Measurements from ENCODE around the gene CCNY.

Gene CCNY

DNA sequence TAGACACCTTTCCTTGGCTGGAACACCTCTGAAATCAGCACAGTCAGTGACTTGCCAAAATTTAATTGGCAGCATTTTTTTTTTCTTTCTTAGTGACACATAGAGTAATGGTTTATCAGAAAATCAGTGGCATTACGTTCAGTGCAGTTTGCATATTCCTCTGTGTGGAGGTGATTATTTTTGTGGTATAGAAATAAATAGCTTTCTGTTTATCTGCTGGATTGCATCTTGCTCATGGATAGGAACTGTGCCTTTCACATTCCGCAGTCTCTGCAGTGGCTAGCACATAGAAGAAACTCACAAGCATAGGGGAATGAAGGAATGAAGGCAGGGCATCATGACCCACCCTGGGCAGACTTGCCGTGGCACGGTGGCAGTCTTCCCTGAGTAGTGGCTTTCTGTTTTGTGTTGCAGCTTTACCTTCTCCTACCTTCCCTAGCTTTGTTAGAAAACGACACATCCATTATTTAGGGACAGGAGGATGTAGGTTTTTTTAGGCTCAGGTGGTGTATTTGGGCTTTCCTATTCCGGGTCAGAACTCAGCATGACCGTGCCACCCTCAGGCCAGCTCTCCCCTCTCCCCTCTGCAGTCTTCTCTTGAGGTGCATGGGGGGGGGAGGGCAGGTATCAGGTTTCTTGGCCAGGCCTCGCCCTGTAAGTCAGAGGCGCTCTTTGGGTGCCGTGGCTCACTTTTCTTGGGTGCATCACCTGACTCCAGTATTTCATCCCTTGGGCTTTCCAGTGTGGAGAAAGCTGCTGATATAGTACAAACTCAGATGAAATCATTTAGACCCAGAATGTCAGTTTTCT is 156.3 kb downstream of the CCNY start:
- Histone ChIP-seq H3F3A (ENCODE audit: insufficient read depth, low read length) (no peaks in the 10 kb centered on the region), H3K4me1 (ENCODE audit: low read length) (0 out of 2 replicates have a peak, but pooled peaks cover 5% of the 10 kb centered on the region), H3K9me3 (replicated peaks; ENCODE audit: insufficient read depth, low read length) (no peaks in the 10 kb centered on the region), H3K4me3 (ENCODE audit: low read length) (no peak overlapping the region), H3K4me2 (ENCODE audit: low read depth, low read length) (no peak overlapping the region), H3K36me3 (replicated peaks; ENCODE audit: insufficient read depth, low read length) (no peaks in the 10 kb centered on the region), H4K20me1 (ENCODE audit: insufficient read depth, low read length) (no peaks in the 10 kb centered on the region), H3K27me3 (replicated peaks; ENCODE audit: insufficient read depth, low read length) (no peaks in the 10 kb centered on the region), H3K27ac (ENCODE audit: low read length) (no peak overlapping the region), H3K9ac (ENCODE audit: low read length) (no peak overlapping the region), H3K79me2 (ENCODE audit: low read length) (no peaks in the 10 kb centered on the region), H2AFZ (ENCODE audit: low read length) (no peak overlapping the region), H3K9me2 (replicated peaks; ENCODE audit: insufficient read depth, low read length) (no peaks in the 10 kb centered on the region)
- DNase-seq: no peak
- TF ChIP-seq EZH2 (optimal IDR thresholded peaks at IDR 0.05; ENCODE audit: low read depth, low read length): no peak
- TF ChIP-seq CTCF (IDR thresholded peaks at IDR 0.05; ENCODE audit: low read length): no peak
- TF ChIP-seq EZH2phosphoT487 (IDR thresholded peaks at IDR 0.05; ENCODE audit: low read length): no peak

GRCh38 chr10:35493196-35494118 is 157.1 kb downstream of the CCNY start:
- no peak overlapping the region for H3K9ac ChIP-seq (ENCODE audit: low read length)
- H3K27me3 ChIP-seq (replicated peaks; ENCODE audit: insufficient read depth, low read length): no peaks in the 10 kb centered on the region
- no peak for TF ChIP-seq EZH2 (optimal IDR thresholded peaks at IDR 0.05; ENCODE audit: low read depth, low read length)
- TF ChIP-seq EZH2phosphoT487 (IDR thresholded peaks at IDR 0.05; ENCODE audit: low read length): no peak
- TF ChIP-seq CTCF (IDR thresholded peaks at IDR 0.05; ENCODE audit: low read length): no peak
- H3K27ac ChIP-seq (ENCODE audit: low read length): no peak overlapping the region
- no peak overlapping the region for H3K4me3 ChIP-seq (ENCODE audit: low read length)
- no peak overlapping the region for H2AFZ ChIP-seq (ENCODE audit: low read length)
- H3K4me1 ChIP-seq (ENCODE audit: low read length): 0 out of 2 replicates have a peak, but pooled peaks cover 5% of the 10 kb centered on the region
- no peaks in the 10 kb centered on the region for H3K9me2 ChIP-seq (replicated peaks; ENCODE audit: insufficient read depth, low read length)
- H3K9me3 ChIP-seq (replicated peaks; ENCODE audit: insufficient read depth, low read length): no peaks in the 10 kb centered on the region
- H3K4me2 ChIP-seq (ENCODE audit: low read depth, low read length): no peak overlapping the region
- no peaks in the 10 kb centered on the region for H3K79me2 ChIP-seq (ENCODE audit: low read length)
- no peak for DNase-seq
- no peaks in the 10 kb centered on the region for H4K20me1 ChIP-seq (ENCODE audit: insufficient read depth, low read length)
- H3F3A ChIP-seq (ENCODE audit: insufficient read depth, low read length): no peaks in the 10 kb centered on the region
- H3K36me3 ChIP-seq (replicated peaks; ENCODE audit: insufficient read depth, low read length): no peaks in the 10 kb centered on the region

GRCh38 chr10:35495521-35496119 is 159.3 kb downstream of the CCNY start:
- Histone ChIP-seq H3K9me3 (replicated peaks; ENCODE audit: insufficient read depth, low read length) (no peaks in the 10 kb centered on the region), H3K27me3 (replicated peaks; ENCODE audit: insufficient read depth, low read length) (no peaks in the 10 kb centered on the region), H3K4me2 (ENCODE audit: low read depth, low read length) (no peak overlapping the region), H3K79me2 (ENCODE audit: low read length) (no peaks in the 10 kb centered on the region), H2AFZ (ENCODE audit: low read length) (no peak overlapping the region), H3F3A (ENCODE audit: insufficient read depth, low read length) (no peaks in the 10 kb centered on the region), H3K9ac (ENCODE audit: low read length) (no peak overlapping the region), H3K4me1 (ENCODE audit: low read length) (0 out of 2 replicates have a peak, but pooled peaks cover 5% of the 10 kb centered on the region), H3K27ac (ENCODE audit: low read length) (no peak overlapping the region), H3K9me2 (replicated peaks; ENCODE audit: insufficient read depth, low read length) (no peaks in the 10 kb centered on the region), H3K36me3 (replicated peaks; ENCODE audit: insufficient read depth, low read length) (no peaks in the 10 kb centered on the region), H4K20me1 (ENCODE audit: insufficient read depth, low read length) (no peaks in the 10 kb centered on the region), H3K4me3 (ENCODE audit: low read length) (no peak overlapping the region)
- TF ChIP-seq CTCF (IDR thresholded peaks at IDR 0.05; ENCODE audit: low read length): no peak
- no peak for TF ChIP-seq EZH2phosphoT487 (IDR thresholded peaks at IDR 0.05; ENCODE audit: low read length)
- TF ChIP-seq EZH2 (optimal IDR thresholded peaks at IDR 0.05; ENCODE audit: low read depth, low read length): no peak
- no peak for DNase-seq

Data from MM.1S (cell line).